AG09309 (cell line): ENCODE results near the gene DNAJA3.

Source experiments
- DNase-seq: peaks from one replicate; pipeline ENCODE4 v3.0.0-alpha.2; 2010; ENCODE audit warnings: low read depth
- H3K4me3 ChIP-seq: 2 replicates; pipeline ENCODE4 v1.5.1; 2011; ENCODE audit warnings: mild to moderate bottlenecking, low read depth, low read length, moderate library complexity; ENCODE audit not compliant: control insufficient read depth
- CTCF ChIP-seq: IDR thresholded peaks from 2 replicates; pipeline ENCODE4 v1.5.1; 2011; ENCODE audit warnings: mild to moderate bottlenecking, low read depth, low read length, inconsistent platforms; ENCODE audit not compliant: insufficient read depth, control insufficient read depth; ENCODE audit errors: missing control alignments

The DNAJA3 gene

GRCh38 chr16:4425378-4426020 lies at the start of gene DNAJA3:
DNAJA3 (plus strand) TSS chr16:4425868; CDS start chr16:4425882, 14 bp downstream.
- DNase-seq = peak; percentile 89
- H3K4me3 ChIP-seq = peak within 1 kb of the TSS; percentile 85
- TF ChIP-seq CTCF = no peak

- no peak for DNase-seq
- H3K4me3 ChIP-seq = peak overlapping the region; percentile 36
- TF ChIP-seq CTCF = no peak
Observed at GRCh38 chr16:4376126-4376892, 49.4 kb upstream of the DNAJA3 start.

- no peak for TF ChIP-seq CTCF
- DNase-seq = no peak
- H3K4me3 ChIP-seq = peak overlapping the region; percentile 34
Observed at GRCh38 chr16:4376893-4377572, 48.6 kb upstream of the DNAJA3 start.

- no peak overlapping the region for H3K4me3 ChIP-seq
- TF ChIP-seq CTCF = peak; percentile 7
- no peak for DNase-seq
Observed at GRCh38 chr16:4377573-4378154, 48.0 kb upstream of the DNAJA3 start.

- no peak for DNase-seq
- TF ChIP-seq CTCF = no peak
- H3K4me3 ChIP-seq = no peak overlapping the region
Observed at GRCh38 chr16:4378161-4378666, 47.5 kb upstream of the DNAJA3 start.

- DNase-seq = no peak
- no peak for TF ChIP-seq CTCF
- H3K4me3 ChIP-seq = no peak overlapping the region
Observed at GRCh38 chr16:4378999-4379690, 46.5 kb upstream of the DNAJA3 start.
